Muscle layer of colon (tissue), 2 donors: ENCODE results near the gene OR5H6.
"Not testable (repeated sequence)": the region's sequence is repeated elsewhere in the genome, so short reads cannot be mapped to it uniquely, and the experiment has no call there.

Source experiments
- H3K27ac ChIP-seq: one replicate; pipeline ENCODE4 v1.7.0; 2013; ENCODE audit warnings: low read depth, mild to moderate bottlenecking, low read length, moderate library complexity
- H3K27me3 ChIP-seq, 2 donors: one replicate each; pipeline ENCODE4 v1.7.0; 2013; ENCODE audit warnings: low read length in 2 of 2, mild to moderate bottlenecking in 2 of 2; ENCODE audit not compliant: insufficient read depth in 2 of 2, control insufficient read depth in 1 of 2
- H3K36me3 ChIP-seq: one replicate; pipeline ENCODE4 v1.7.0; 2013; ENCODE audit warnings: mild to moderate bottlenecking, low read length; ENCODE audit not compliant: insufficient read depth
- H3K4me1 ChIP-seq: one replicate; pipeline ENCODE4 v1.7.0; 2013; ENCODE audit warnings: mild to moderate bottlenecking, low read length; ENCODE audit not compliant: insufficient read depth
- H3K4me3 ChIP-seq, 2 donors: one replicate each; pipeline ENCODE4 v1.7.0; 2013; ENCODE audit warnings: low read length in 2 of 2, low read depth in 1 of 2, mild to moderate bottlenecking in 1 of 2, moderate library complexity in 1 of 2
- H3K9ac ChIP-seq: one replicate; pipeline ENCODE4 v1.7.0; 2013; ENCODE audit warnings: low read length
- H3K9me3 ChIP-seq: one replicate; pipeline ENCODE4 v1.7.0; 2013; ENCODE audit warnings: mild to moderate bottlenecking, low read length
- donor health status: abdominal sarcoma.
- donor health status: Adenocarcinoma of cecum.

OR5H6 gene

DNA sequence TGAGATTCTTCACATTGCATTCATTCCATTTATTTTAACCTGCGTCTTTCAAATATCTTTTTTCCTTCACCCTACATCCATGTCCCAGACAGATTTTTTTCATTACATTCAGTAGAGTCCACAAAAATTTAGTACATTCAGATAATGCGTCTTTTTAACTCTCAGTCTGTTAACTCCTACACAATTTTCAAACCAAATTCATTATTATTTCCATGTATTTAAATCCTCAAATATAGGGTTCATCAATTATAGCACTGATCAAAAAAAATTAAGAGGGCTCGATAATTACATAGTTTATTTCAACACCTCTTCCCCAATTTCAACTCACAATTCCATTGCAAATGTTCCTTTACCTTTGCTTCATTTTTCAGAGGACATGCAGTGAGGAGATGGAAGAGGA, at the start of gene OR5H6:
TSS of gene OR5H6 (plus strand) at position 301 of the 400 bp plus-strand sequence. CDS start at position 390, 89 bp downstream.
- H3K9me3 ChIP-seq, result no peaks in the 10 kb centered on the region
- H3K9ac ChIP-seq, result no peak within 1 kb of the TSS
- no peaks in the 10 kb centered on the region for H3K36me3 ChIP-seq
- H3K27ac ChIP-seq, result no peak within 1 kb of the TSS
- no peaks in the 10 kb centered on the region for H3K27me3 ChIP-seq
- H3K4me1 ChIP-seq, result no peaks in the 10 kb centered on the region
- no peak within 1 kb of the TSS for H3K4me3 ChIP-seq

DNA sequence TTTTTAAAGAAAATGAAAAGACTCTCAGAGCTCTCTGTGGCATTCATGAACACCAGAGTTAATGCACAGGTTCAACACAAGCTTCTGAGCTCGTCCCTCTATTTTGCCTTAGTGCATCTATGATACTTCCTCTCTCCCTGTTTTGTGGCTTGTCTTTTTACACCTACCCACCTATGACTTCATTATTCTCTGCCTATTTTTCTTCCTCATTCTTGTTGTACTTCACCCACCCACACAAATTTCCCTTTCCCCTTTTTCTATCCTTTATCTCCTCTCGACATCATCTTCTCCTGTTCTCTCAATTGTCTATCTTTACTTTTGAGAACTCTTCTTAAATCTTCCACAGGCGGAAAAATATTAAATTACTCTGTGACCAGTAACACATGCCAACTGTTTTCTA, 49.0 kb upstream of the OR5H6 start:
- Histone ChIP-seq H3K27ac (no peak overlapping the region), H3K27me3 (no peaks in the 10 kb centered on the region), H3K9ac (no peak overlapping the region), H3K9me3 (no peaks in the 10 kb centered on the region), H3K4me3 (no peak overlapping the region), H3K36me3 (no peaks in the 10 kb centered on the region), H3K4me1 (no peaks in the 10 kb centered on the region)

DNA sequence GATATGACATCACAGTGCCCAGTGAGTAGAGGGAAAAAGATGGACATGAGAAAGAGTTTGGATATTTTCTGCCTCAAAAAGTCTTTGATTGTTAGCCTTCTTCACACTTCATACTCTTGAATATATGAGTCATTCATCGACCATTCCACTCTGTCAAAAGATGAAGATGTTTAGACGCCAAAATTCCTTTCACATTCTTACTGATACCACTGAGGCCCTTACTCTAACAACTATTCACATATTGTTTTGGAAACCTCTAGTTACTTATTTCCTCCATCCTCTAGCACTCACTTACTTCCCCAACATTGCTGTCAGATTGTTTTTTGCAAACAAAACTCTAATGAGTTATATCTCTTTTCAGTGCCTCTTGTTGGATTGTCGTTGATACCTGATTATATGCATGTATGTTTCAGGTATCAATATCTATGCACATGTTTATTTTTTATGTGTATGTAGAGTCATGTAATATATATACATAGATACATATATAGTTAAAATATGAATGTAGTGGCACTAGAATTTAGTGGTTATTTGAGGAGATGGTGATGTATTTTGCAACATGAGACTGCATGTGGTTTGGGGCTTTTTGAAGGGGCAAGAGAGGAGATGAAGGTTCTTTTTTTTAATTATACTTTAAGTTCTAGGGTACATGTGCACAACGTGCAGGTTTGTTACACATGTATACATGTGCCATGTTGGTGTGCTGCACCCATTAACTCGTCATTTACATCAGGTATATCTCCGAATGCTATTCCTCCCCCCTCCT, 40.0 kb upstream of the OR5H6 start:
- no peaks in the 10 kb centered on the region for H3K9me3 ChIP-seq
- no peaks in the 10 kb centered on the region for H3K4me1 ChIP-seq
- no peak overlapping the region for H3K4me3 ChIP-seq
- no peak overlapping the region for H3K9ac ChIP-seq
- no peak overlapping the region for H3K27ac ChIP-seq
- no peaks in the 10 kb centered on the region for H3K27me3 ChIP-seq
- no peaks in the 10 kb centered on the region for H3K36me3 ChIP-seq

GRCh38 chr3:98232489-98232888, 31.6 kb upstream of the OR5H6 start:
- H3K27ac ChIP-seq, result no peak overlapping the region
- H3K36me3 ChIP-seq, result no peaks in the 10 kb centered on the region
- no peaks in the 10 kb centered on the region for H3K4me1 ChIP-seq
- no peaks in the 10 kb centered on the region for H3K9me3 ChIP-seq
- no peaks in the 10 kb centered on the region for H3K27me3 ChIP-seq
- H3K9ac ChIP-seq, result no peak overlapping the region
- H3K4me3 ChIP-seq, result no peak overlapping the region

DNA sequence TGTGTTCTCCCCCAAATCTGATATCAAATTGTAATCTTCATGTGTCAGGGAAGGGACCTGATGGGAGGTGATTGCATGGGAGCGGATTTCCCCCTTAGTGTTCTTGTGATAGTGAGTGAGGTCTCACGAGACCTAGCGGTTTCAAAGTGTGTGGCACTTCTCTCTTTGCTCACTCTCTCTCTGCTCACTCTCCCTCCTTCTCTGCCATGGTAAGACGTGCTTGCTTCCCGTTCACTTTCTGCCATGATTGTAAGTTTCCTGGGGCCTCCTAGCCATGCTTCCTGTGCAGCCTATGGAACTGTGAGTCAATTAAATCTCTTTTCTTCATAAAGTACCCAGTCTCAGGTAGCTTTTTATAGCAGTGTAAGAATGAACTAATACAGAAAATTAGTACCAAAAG, 30.6 kb upstream of the OR5H6 start:
- no peaks in the 10 kb centered on the region for H3K36me3 ChIP-seq
- H3K27ac ChIP-seq, result no peak overlapping the region
- no peak overlapping the region for H3K4me3 ChIP-seq
- no peaks in the 10 kb centered on the region for H3K9me3 ChIP-seq
- H3K4me1 ChIP-seq, result no peaks in the 10 kb centered on the region
- H3K9ac ChIP-seq, result no peak overlapping the region
- no peaks in the 10 kb centered on the region for H3K27me3 ChIP-seq

- Histone ChIP-seq H3K9me3 (no peaks in the 10 kb centered on the region), H3K36me3 (no peaks in the 10 kb centered on the region), H3K27ac (no peak overlapping the region), H3K9ac (no peak overlapping the region), H3K4me1 (no peaks in the 10 kb centered on the region), H3K4me3 (no peak overlapping the region), H3K27me3 (no peaks in the 10 kb centered on the region)
These were observed 23.9 kb upstream of the OR5H6 start for GRCh38 chr3:98240131-98240530.

GRCh38 chr3:98242155-98242554, 21.9 kb upstream of the OR5H6 start:
- no peaks in the 10 kb centered on the region for H3K9me3 ChIP-seq
- H3K9ac ChIP-seq, result no peak overlapping the region
- no peak overlapping the region for H3K4me3 ChIP-seq
- no peaks in the 10 kb centered on the region for H3K4me1 ChIP-seq
- H3K27ac ChIP-seq, result no peak overlapping the region
- no peaks in the 10 kb centered on the region for H3K36me3 ChIP-seq
- H3K27me3 ChIP-seq, result no peaks in the 10 kb centered on the region

DNA sequence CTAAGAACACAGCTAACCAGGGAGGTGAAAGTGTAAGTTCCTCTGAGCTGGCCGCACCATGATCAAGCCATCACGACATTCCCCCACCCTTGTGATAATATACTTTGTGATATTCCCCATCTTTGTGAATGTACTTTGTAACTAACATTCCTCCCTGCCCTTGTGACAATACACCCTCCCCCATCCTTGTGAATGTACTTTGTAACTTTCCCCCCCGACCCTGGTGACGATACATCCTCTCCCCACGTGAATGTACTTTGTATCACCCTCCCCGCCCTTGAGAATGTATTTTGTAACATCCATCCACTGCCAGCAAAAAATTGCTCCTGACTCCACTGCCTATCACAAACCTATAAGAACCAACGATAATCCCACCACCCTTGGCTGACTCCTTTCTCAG, 20.2 kb upstream of the OR5H6 start:
- no peaks in the 10 kb centered on the region for H3K9me3 ChIP-seq
- no peak overlapping the region for H3K4me3 ChIP-seq
- no peaks in the 10 kb centered on the region for H3K4me1 ChIP-seq
- H3K9ac ChIP-seq, result no peak overlapping the region
- H3K27me3 ChIP-seq, result no peaks in the 10 kb centered on the region
- no peak overlapping the region for H3K27ac ChIP-seq
- no peaks in the 10 kb centered on the region for H3K36me3 ChIP-seq

- Histone ChIP-seq H3K27ac (no peak overlapping the region), H3K4me1 (no peaks in the 10 kb centered on the region), H3K9ac (no peak overlapping the region), H3K27me3 (no peaks in the 10 kb centered on the region), H3K9me3 (no peaks in the 10 kb centered on the region), H3K36me3 (no peaks in the 10 kb centered on the region), H3K4me3 (no peak overlapping the region)
These were observed 17.9 kb upstream of the OR5H6 start for GRCh38 chr3:98246142-98246541.

GRCh38 chr3:98256026-98256425, 8.0 kb upstream of the OR5H6 start:
- H3K9me3 ChIP-seq, H3K27ac ChIP-seq, H3K27me3 ChIP-seq, H3K9ac ChIP-seq, H3K4me1 ChIP-seq, H3K4me3 ChIP-seq, H3K36me3 ChIP-seq: not testable (repeated sequence)

GRCh38 chr3:98259707-98260106, 4.3 kb upstream of the OR5H6 start:
- H3K36me3 ChIP-seq, result no peaks in the 10 kb centered on the region
- H3K9ac ChIP-seq, result no peak overlapping the region
- H3K4me3 ChIP-seq, result no peak overlapping the region
- H3K9me3 ChIP-seq, result no peaks in the 10 kb centered on the region
- no peaks in the 10 kb centered on the region for H3K27me3 ChIP-seq
- no peaks in the 10 kb centered on the region for H3K4me1 ChIP-seq
- no peak overlapping the region for H3K27ac ChIP-seq

DNA sequence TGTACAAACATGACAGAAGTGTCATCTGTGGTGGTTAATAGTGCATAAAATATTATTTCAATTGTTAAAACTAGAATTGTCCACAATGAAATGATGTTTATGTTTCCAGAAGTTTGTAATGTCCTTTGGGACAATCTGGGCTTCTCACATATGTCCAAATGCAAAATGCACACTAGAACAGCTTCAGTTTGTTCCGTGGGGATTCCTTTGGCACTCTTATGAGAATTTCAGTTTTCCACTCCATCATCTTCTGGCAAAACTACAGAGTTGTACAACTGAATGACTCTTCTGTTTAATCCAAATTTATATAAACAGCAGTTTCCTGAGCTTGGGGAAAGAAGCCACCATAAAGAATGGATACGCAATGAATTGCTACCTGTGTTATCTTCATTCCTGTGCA, 2.0 kb upstream of the OR5H6 start:
- no peaks in the 10 kb centered on the region for H3K27me3 ChIP-seq

More for the DNA sequence above, 2.0 kb upstream of the OR5H6 start:
- no peaks in the 10 kb centered on the region for H3K9me3 ChIP-seq
- no peaks in the 10 kb centered on the region for H3K4me1 ChIP-seq
- H3K9ac ChIP-seq, result no peak overlapping the region
- H3K4me3 ChIP-seq, result no peak overlapping the region
- H3K36me3 ChIP-seq, result no peaks in the 10 kb centered on the region
- no peak overlapping the region for H3K27ac ChIP-seq
